Chondrocyte (in vitro differentiated cells): ENCODE measurements around the gene RPLP1. TPM values are rescaled to one million over a fixed set of nuclear protein-coding genes. Genes with fewer than 3 reads are reported as not detected.

Source experiments
- DNase-seq: peaks from one replicate; pipeline ENCODE4 v3.0.0; 2021; ENCODE audit warnings: mixed read lengths, low spot score
- H3K27ac Mint-ChIP-seq: one replicate; pipeline ENCODE4 v1.8.0; 2021; ENCODE audit warnings: mild to moderate bottlenecking, moderate library complexity, mixed read lengths; ENCODE audit not compliant: unreplicated experiment
- H3K27me3 Mint-ChIP-seq: 2 replicates; pipeline ENCODE4 v1.8.0; 2021; ENCODE audit warnings: low read depth, mixed read lengths
- H3K36me3 Mint-ChIP-seq: 2 replicates; pipeline ENCODE4 v1.8.0; 2021; ENCODE audit warnings: low read depth, mixed read lengths
- H3K4me1 Mint-ChIP-seq: 2 replicates; pipeline ENCODE4 v1.8.0; 2021; ENCODE audit warnings: low read depth, mild to moderate bottlenecking, mixed read lengths
- H3K4me3 Mint-ChIP-seq: one replicate; pipeline ENCODE4 v1.8.0; 2021; ENCODE audit warnings: mild to moderate bottlenecking, moderate library complexity, mixed read lengths; ENCODE audit not compliant: unreplicated experiment
- H3K9me3 Mint-ChIP-seq: 2 replicates; pipeline ENCODE4 v1.8.0; 2021; ENCODE audit warnings: low read depth, mixed read lengths
- CTCF ChIP-seq: fragments of 200-600 bp; sonication (generic); IDR thresholded peaks from 2 replicates; pipeline ENCODE4 v1.5.0; 2021; ENCODE audit warnings: antibody characterized with exemption, mild to moderate bottlenecking, moderate library complexity
- total RNA-seq: library from RNA; stranded (reverse); gene quantifications from 3 replicates; pipeline ENCODE4 v1.2.1, GENCODE V29; 2021

RPLP1 gene
- total RNA-seq, 1 donor from 2014 or later = 1,473 TPM

- Mint-ChIP-seq H3K36me3 (peaks cover 4% of the 10 kb centered on the region), H3K9me3 (peaks cover 7% of the 10 kb centered on the region), H3K4me3 (no peak overlapping the region), H3K27ac (no peak overlapping the region), H3K4me1 (peaks cover 3% of the 10 kb centered on the region), H3K27me3 (peaks cover 1% of the 10 kb centered on the region)
- DNase-seq = no peak
- TF ChIP-seq CTCF = peak; percentile 94
These were observed 23.2 kb downstream of the RPLP1 start for GRCh38 chr15:69475769-69476358.

GRCh38 chr15:69476704-69477473, 24.3 kb downstream of the RPLP1 start:
- Mint-ChIP-seq H3K27ac (no peak overlapping the region), H3K27me3 (peaks cover 1% of the 10 kb centered on the region)
- no peak for TF ChIP-seq CTCF

DNA sequence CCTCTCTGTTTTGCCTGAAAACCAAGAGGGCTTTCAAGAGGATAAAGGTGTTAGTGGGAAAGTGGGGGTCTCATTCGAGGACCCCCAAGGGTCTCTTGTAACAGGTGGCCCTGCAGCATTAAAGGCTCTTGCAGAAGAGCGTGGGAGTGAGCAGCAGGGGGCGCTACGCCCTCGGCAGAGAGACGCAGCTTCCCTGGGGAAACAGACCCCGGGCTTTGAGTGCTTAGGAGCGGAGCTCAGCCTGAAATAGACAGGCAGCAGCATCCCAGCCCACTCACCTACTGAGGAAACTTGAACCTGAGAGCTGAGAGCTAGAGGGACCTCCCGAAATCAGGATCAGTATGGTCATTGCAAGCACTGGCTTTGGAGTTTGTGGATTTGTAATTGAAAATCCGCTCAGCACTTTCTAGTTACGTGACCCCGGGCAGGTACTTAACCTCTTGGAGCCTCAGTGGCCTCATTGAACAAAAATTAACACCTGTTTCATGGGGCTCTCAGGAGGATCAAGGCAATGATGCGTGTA, 25.7 kb downstream of the RPLP1 start:
- TF ChIP-seq CTCF = peak; percentile 96
- H3K9me3 Mint-ChIP-seq = peaks cover 7% of the 10 kb centered on the region
- H3K4me1 Mint-ChIP-seq = peaks cover 3% of the 10 kb centered on the region
- no peak overlapping the region for H3K4me3 Mint-ChIP-seq
- no peak overlapping the region for H3K27ac Mint-ChIP-seq
- H3K36me3 Mint-ChIP-seq = peaks cover 4% of the 10 kb centered on the region
- no peak for DNase-seq
- H3K27me3 Mint-ChIP-seq = peaks cover 2% of the 10 kb centered on the region

More at GRCh38 chr15:69476704-69477473, 24.3 kb downstream of the RPLP1 start:
- H3K4me1 Mint-ChIP-seq = peaks cover 3% of the 10 kb centered on the region
- no peak for DNase-seq
- H3K36me3 Mint-ChIP-seq = peaks cover 4% of the 10 kb centered on the region
- no peak overlapping the region for H3K4me3 Mint-ChIP-seq
- H3K9me3 Mint-ChIP-seq = peaks cover 7% of the 10 kb centered on the region

GRCh38 chr15:69479081-69479480, 26.5 kb downstream of the RPLP1 start:
- H3K36me3 Mint-ChIP-seq = peaks cover 4% of the 10 kb centered on the region
- no peak for TF ChIP-seq CTCF
- peaks cover 3% of the 10 kb centered on the region for H3K4me1 Mint-ChIP-seq
- H3K27ac Mint-ChIP-seq = no peak overlapping the region
- peaks cover 8% of the 10 kb centered on the region for H3K27me3 Mint-ChIP-seq
- peaks cover 7% of the 10 kb centered on the region for H3K9me3 Mint-ChIP-seq
- no peak overlapping the region for H3K4me3 Mint-ChIP-seq
- no peak for DNase-seq

- no peak for TF ChIP-seq CTCF
- Mint-ChIP-seq H3K4me1 (no peaks in the 10 kb centered on the region), H3K27me3 (peaks cover 10% of the 10 kb centered on the region), H3K27ac (no peak overlapping the region), H3K4me3 (no peak overlapping the region), H3K36me3 (peaks cover 4% of the 10 kb centered on the region), H3K9me3 (peaks cover 7% of the 10 kb centered on the region)
- DNase-seq = no peak
These were observed 27.4 kb downstream of the RPLP1 start for GRCh38 chr15:69479971-69480370.
